Glomerular visceral epithelial cell (primary cell): ENCODE data around the gene SRGAP2.
"Not testable (repeated sequence)": the region's sequence is repeated elsewhere in the genome, so short reads cannot be mapped to it uniquely, and the experiment has no call there.

Experiments used
- DNase-seq: peaks from one replicate; pipeline ENCODE4 v3.0.0-alpha.2; 2016; ENCODE audit errors: extremely low spot score

The SRGAP2 gene

GRCh38 chr1:206203364-206204158 lies at the start of gene SRGAP2:
Gene SRGAP2 (plus strand): TSS chr1:206203541. CDS start chr1:206205971, 2,430 bp downstream.
- DNase-seq = peak; percentile 64

- DNase-seq = not testable (repeated sequence)
These were observed 35.9 kb upstream of the SRGAP2 start for GRCh38 chr1:206167350-206168029.

- not testable (repeated sequence) for DNase-seq
These were observed 33.5 kb upstream of the SRGAP2 start for GRCh38 chr1:206169794-206170193.

GRCh38 chr1:206173110-206173719 lies 30.1 kb upstream of the SRGAP2 start:
- not testable (repeated sequence) for DNase-seq

- DNase-seq = peak; percentile 9
These were observed 29.0 kb upstream of the SRGAP2 start for GRCh38 chr1:206174182-206174868.

GRCh38 chr1:206175459-206176113 lies 27.8 kb upstream of the SRGAP2 start:
- peak; percentile 3 for DNase-seq

DNA sequence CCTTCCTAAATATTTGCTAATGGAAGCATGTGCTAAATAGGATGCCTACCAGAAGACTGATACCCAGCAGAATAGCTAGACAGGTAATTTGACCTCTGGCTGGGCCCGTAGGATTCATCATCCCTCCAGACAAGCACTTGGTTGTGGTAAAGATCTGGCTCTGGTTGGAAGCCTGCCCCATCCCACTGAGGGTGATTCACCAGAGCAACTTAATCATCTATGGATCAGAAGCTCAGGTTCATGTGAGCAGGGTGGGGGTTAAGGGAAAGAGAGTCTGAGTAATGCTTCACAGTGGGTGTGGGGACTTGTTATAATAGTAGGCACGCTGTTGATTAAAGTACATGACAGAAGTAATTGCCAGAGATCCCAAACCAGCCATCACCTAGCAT lies 27.2 kb upstream of the SRGAP2 start:
- not testable (repeated sequence) for DNase-seq

- DNase-seq = peak; percentile 35
These were observed 25.0 kb upstream of the SRGAP2 start for GRCh38 chr1:206178061-206178989.

DNA sequence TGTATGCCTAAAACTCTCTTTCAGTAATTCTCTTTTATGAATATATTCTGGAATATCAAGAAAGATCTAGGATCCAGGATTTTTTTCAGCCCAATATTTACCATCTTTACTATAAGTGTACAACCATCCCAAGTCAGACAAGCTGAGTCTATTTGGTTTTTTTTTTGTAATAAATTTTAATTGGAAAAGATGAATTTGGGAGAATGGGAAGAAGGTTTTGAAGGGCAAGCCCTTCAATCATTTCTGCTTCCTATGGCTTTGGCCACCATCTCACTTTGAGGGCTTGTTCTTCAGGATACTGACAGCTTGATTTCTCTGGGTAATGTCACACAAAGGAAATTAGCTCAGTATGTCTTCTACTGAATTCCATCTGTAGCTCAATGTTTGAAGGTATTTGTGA lies 23.7 kb upstream of the SRGAP2 start:
- DNase-seq = not testable (repeated sequence)

- DNase-seq = peak; percentile 0
These were observed 20.7 kb upstream of the SRGAP2 start for GRCh38 chr1:206182368-206183317.

GRCh38 chr1:206183788-206184187 lies 19.6 kb upstream of the SRGAP2 start:
- not testable (repeated sequence) for DNase-seq

GRCh38 chr1:206185778-206186177 lies 17.6 kb upstream of the SRGAP2 start:
- not testable (repeated sequence) for DNase-seq

GRCh38 chr1:206186826-206187225 lies 16.5 kb upstream of the SRGAP2 start:
- not testable (repeated sequence) for DNase-seq

DNA sequence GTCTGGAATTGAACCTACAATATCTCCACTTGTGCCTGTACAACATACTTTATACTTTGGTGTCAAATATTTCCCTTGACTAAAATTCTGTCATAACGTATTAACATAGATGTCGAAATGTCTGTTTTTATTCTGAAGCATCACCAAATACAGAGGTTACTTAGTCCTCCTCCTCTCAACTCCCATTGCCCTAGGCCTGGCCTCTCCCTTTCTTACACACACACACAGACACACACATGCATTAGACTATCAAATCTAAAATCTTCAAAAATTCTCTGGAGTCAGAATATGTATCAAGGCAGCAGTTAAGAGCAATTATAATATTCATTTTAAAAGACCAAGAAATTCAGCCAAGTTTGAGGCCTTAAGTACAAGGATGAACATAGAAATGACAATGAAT lies 8.2 kb upstream of the SRGAP2 start:
- not testable (repeated sequence) for DNase-seq

DNA sequence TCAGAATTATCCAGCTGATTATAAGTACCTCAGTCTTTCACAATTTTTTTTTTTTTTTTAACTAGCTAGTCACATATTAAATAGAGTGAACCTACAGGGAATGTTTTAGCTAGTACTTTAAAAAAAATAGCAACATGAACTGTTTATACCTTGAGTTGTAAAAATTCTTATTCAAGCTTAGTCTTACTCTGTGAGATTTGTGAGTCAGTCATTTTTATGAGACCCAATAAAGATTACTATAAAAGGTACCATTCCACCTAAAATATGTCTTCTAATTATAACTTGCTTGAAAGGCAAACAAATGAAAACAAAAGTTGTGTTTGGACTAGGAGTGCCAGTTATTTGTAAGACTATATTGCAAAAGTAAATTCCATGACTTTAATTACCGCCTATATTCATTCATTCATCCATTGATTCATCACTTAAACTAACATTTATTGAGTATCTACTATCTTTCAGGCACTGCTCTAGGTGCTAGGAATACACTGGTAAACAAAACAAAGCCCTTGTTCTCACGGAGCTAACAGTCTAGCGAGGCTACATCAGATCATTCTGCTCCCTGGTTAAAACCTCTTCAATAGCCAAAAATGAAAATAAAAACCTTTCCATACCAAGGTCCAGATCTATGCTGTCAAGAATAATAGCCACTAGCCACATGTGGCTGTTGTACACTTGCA lies 6.5 kb upstream of the SRGAP2 start:
- DNase-seq = not testable (repeated sequence)

- DNase-seq = peak; percentile 100
These were observed 465 bp upstream of the SRGAP2 start, which contains the start of gene FAM72A for GRCh38 chr1:206202789-206203363. Gene FAM72A (minus strand): TSS chr1:206202839. CDS start chr1:206202025, 814 bp downstream.

DNA sequence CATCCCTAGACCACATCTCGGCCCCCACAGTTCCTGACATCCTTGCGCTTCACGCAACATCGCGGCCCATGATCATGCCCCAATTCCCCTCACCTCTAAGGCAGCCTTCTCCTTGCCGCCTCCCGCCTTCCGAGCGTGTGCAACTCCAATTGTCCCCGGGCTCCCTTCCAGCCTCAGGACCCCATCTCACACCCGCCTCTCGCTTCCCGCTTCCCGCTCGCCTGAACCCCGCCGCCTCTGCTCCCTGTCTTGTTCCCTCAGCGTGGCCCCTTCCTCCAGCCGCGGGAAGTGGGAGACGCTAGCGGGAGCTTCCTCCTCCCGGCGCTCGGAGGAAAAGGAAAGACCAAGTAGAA lies 794 bp downstream of the SRGAP2 start:
- DNase-seq = not testable (repeated sequence)

- DNase-seq = peak; percentile 24
These were observed 1.5 kb downstream of the SRGAP2 start for GRCh38 chr1:206204871-206205270.
